ENCODE results near the gene RBM47.

DNA sequence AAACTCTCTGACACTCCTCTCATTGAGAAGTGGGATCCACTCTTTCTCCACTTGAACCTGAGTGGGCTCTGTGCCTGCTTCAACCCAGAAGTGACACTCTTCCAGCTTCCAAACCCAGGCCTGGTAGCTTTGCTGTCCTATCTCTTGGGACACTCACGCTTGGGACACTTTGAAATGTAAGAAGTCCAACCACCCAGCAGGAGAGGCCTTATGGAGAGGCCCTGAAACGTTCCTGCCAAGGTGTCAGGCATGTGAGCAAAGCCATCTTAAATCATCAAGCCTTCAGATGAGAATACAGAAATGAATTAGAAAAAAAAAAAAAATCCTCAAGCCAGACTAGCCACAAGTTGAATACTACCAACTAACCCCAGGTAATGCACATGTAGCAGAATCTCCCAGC lies 30.2 kb downstream of the RBM47 start:
- TF ChIP-seq, protein P1, sequence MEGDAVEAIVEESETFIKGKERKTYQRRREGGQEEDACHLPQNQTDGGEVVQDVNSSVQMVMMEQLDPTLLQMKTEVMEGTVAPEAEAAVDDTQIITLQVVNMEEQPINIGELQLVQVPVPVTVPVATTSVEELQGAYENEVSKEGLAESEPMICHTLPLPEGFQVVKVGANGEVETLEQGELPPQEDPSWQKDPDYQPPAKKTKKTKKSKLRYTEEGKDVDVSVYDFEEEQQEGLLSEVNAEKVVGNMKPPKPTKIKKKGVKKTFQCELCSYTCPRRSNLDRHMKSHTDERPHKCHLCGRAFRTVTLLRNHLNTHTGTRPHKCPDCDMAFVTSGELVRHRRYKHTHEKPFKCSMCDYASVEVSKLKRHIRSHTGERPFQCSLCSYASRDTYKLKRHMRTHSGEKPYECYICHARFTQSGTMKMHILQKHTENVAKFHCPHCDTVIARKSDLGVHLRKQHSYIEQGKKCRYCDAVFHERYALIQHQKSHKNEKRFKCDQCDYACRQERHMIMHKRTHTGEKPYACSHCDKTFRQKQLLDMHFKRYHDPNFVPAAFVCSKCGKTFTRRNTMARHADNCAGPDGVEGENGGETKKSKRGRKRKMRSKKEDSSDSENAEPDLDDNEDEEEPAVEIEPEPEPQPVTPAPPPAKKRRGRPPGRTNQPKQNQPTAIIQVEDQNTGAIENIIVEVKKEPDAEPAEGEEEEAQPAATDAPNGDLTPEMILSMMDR (IDR thresholded peaks at IDR 0.05): no peak
- no peak for TF ChIP-seq POLR2A (IDR thresholded peaks at IDR 0.05)

Measured in thyroid gland (tissue), 4 donors.